K562 (cell line): ENCODE measurements around the gene PSMD2. TPM values are rescaled to one million over a fixed set of nuclear protein-coding genes. Genes with fewer than 3 reads are reported as not detected.

Experiments
- CC2D1A ChIP-seq: fragments of 450-650 bp; IDR thresholded peaks from 2 replicates; pipeline ENCODE4 v1.6.1; 2017; ENCODE audit warnings: mild to moderate bottlenecking
- HNRNPLL ChIP-seq: fragments of 200-400 bp; formaldehyde crosslinking; IDR thresholded peaks from 2 replicates; pipeline ENCODE4 v1.6.1; 2017; ENCODE audit warnings: low read length, low read depth, mild to moderate bottlenecking; ENCODE audit not compliant: poor library complexity, severe bottlenecking
- MIER1 ChIP-seq: fragments of 450-650 bp; IDR thresholded peaks from 2 replicates; pipeline ENCODE4 v1.6.1; 2016; ENCODE audit warnings: antibody characterized with exemption, mild to moderate bottlenecking, low read depth
- RAD21 ChIP-seq, 2 experiments: fragments of 250-450 bp in 1 of 2; fragments of 450-650 bp in 1 of 2; sonication (Bioruptor Pico) in 1 of 2; formaldehyde crosslinking in 1 of 2; IDR thresholded peaks in 1 of 2; conservative IDR thresholded peaks in 1 of 2; 2 replicates each; pipeline versions ENCODE4 v1.4.0 to v1.8.0; 2020 to 2022; ENCODE audit warnings: mild to moderate bottlenecking in 2 of 2, moderate library complexity in 1 of 2
- TEAD1 ChIP-seq, 2 experiments: fragments of 450-650 bp in 1 of 2; sonication (generic) in 1 of 2; formaldehyde crosslinking; IDR thresholded peaks; 2 replicates each; pipeline versions ENCODE4 v1.4.0 to v1.8.0; 2020 to 2022; ENCODE audit warnings: mild to moderate bottlenecking in 2 of 2, missing genetic modification reagents in 1 of 2
- XRCC5 ChIP-seq: fragments of 200-400 bp; formaldehyde crosslinking; IDR thresholded peaks from 2 replicates; pipeline ENCODE4 v1.6.1; 2017; ENCODE audit warnings: low read depth, mild to moderate bottlenecking, low read length
- polyA plus RNA-seq, 8 experiments: library from polyadenylated mRNA; depleted of rRNA in 4 of 8; stranded (reverse) in 5 of 8; unstranded in 3 of 8; fragments of >200 nt; fragmentation: Nextera tagmentation in 2 of 8; fragmentation: Illumina TruSeq in 1 of 8; extraction: Ambion mirVana in 2 of 8; extraction: Trizol in 1 of 8; gene quantifications; 2 replicates each; pipeline versions ENCODE4 v1.2.1 to v1.2.3, GENCODE V29; 2011 to 2014; ENCODE audit warnings: inconsistent platforms in 1 of 8, missing spikeins in 1 of 8
- total RNA-seq, 7 experiments: library from RNA; depleted of rRNA in 6 of 7; stranded (reverse); fragments of >200 nt in 6 of 7; fragmentation: Illumina TruSeq in 2 of 7; extraction: Trizol in 2 of 7; gene quantifications; 2 replicates each; pipeline versions ENCODE4 v1.2.1 to v1.2.3, GENCODE V29; 2011 to 2021; ENCODE audit warnings: low replicate concordance in 1 of 7
- TF ChIP-seq, protein P1 (sequence below), 2 experiments: fragments of 450-650 bp; formaldehyde crosslinking in 1 of 2; IDR thresholded peaks; 2 replicates each; pipeline versions ENCODE4 v1.4.0 to v1.6.1; 2014 to 2020; ENCODE audit warnings: mild to moderate bottlenecking in 2 of 2, borderline replicate concordance in 1 of 2, low read depth in 1 of 2

Gene PSMD2
- total and polyA plus RNA-seq, 9 of the 15 experiments (the other 6 are each of a cell fraction or from before 2014, with no cell fraction given): 152 to 484 (median 295) TPM

- TF ChIP-seq, protein P1, sequence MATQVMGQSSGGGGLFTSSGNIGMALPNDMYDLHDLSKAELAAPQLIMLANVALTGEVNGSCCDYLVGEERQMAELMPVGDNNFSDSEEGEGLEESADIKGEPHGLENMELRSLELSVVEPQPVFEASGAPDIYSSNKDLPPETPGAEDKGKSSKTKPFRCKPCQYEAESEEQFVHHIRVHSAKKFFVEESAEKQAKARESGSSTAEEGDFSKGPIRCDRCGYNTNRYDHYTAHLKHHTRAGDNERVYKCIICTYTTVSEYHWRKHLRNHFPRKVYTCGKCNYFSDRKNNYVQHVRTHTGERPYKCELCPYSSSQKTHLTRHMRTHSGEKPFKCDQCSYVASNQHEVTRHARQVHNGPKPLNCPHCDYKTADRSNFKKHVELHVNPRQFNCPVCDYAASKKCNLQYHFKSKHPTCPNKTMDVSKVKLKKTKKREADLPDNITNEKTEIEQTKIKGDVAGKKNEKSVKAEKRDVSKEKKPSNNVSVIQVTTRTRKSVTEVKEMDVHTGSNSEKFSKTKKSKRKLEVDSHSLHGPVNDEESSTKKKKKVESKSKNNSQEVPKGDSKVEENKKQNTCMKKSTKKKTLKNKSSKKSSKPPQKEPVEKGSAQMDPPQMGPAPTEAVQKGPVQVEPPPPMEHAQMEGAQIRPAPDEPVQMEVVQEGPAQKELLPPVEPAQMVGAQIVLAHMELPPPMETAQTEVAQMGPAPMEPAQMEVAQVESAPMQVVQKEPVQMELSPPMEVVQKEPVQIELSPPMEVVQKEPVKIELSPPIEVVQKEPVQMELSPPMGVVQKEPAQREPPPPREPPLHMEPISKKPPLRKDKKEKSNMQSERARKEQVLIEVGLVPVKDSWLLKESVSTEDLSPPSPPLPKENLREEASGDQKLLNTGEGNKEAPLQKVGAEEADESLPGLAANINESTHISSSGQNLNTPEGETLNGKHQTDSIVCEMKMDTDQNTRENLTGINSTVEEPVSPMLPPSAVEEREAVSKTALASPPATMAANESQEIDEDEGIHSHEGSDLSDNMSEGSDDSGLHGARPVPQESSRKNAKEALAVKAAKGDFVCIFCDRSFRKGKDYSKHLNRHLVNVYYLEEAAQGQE (IDR thresholded peaks at IDR 0.05; ENCODE audit: borderline replicate concordance): peak; percentile 64; the same call in 1 of the 2 replicates
- TF ChIP-seq, protein P1 (CRISPR knock-in tag; IDR thresholded peaks at IDR 0.05; ENCODE audit: low read depth): no peak
- TF ChIP-seq XRCC5 (0 out of 2 replicates have a peak, but pooled peaks have one; percentile 54), RAD21 (CRISPR knock-in tag; conservative IDR thresholded peaks at IDR 0.05 in 1 of 2, IDR thresholded peaks at IDR 0.05 in 1 of 2) (peak; percentile 76 to 87), MIER1 (no peak), CC2D1A (peak; percentile 37; the same call in 1 of the 2 replicates), HNRNPLL (no peak), TEAD1 (CRISPR knock-in tag; IDR thresholded peaks at IDR 0.05) (0 out of 4 replicates have a peak, but pooled peaks of 1 of the 2 experiments have one; percentile 28)
Measured at GRCh38 chr3:184289426-184289938, 9.6 kb upstream of the PSMD2 start (continued).
